HCT116 (cell line): ENCODE data around the gene KCNMB2. TPM values are rescaled to one million over a fixed set of nuclear protein-coding genes. Genes with fewer than 3 reads are reported as not detected.

Source experiments
- ATAC-seq: fragments of 200-7000 bp; cut with Tn5 transposase; 2 replicates; pipeline ENCODE4 v1.9.1; 2020; ENCODE audit warnings: mild to moderate bottlenecking, moderate library complexity
- BruUV-seq: library from RNA; stranded (reverse); fragments of 400-500 nt; replicated peaks from 2 replicates; lab custom pipeline; 2021; lab: Mats Ljungman, UMichigan
- CTCF ChIA-PET: fragments of 300-600 bp; sonication (Branson Sonifier 250); formaldehyde crosslinking; loops from one replicate; lab custom pipeline; 2021; ENCODE audit warnings: antibody characterized with exemption; lab: Charles Lee
- POLR2A ChIA-PET: fragments of 300-600, 350-600 bp; sonication (Branson Sonifier 250); formaldehyde crosslinking; loops from one replicate; lab custom pipeline; 2021; ENCODE audit warnings: antibody characterized with exemption; lab: Charles Lee
- RAD21 ChIA-PET, 2 experiments: fragments of 300-600 bp; sonication (Branson Sonifier 250); formaldehyde crosslinking; loops; one replicate each; lab custom pipeline; 2023; ENCODE audit warnings: low total read pairs in 2 of 2; ENCODE audit not compliant: uncharacterized antibody in 2 of 2, unreplicated experiment in 2 of 2, low non-redundant PET in 1 of 2; lab: Charles Lee
- DNase-seq: peaks from one replicate; pipeline ENCODE4 v3.0.0-alpha.2; 2010; ENCODE audit warnings: low read depth, low spot score
- H2AFZ ChIP-seq: fragments of 200-600 bp; shearing (Covaris generic), sonication (generic); 2 replicates; pipeline ENCODE4 v1.6.1; 2017; ENCODE audit warnings: low read depth, mixed run types, mixed read lengths, antibody characterized with exemption, low read length; ENCODE audit not compliant: poor library complexity, severe bottlenecking
- H3K27ac ChIP-seq: 2 replicates; pipeline ENCODE4 v1.5.1; 2012; ENCODE audit warnings: low read depth, low read length
- H3K27me3 ChIP-seq: fragments of 200-600 bp; sonication (generic); 2 replicates; pipeline ENCODE4 v1.6.1; 2016; ENCODE audit warnings: mixed run types, low read length, mixed read lengths; ENCODE audit not compliant: insufficient read depth
- H3K36me3 ChIP-seq, 2 experiments: fragments of 200-500 bp in 1 of 2; fragments of 200-600 bp in 1 of 2; sonication (Bioruptor generic) in 1 of 2; sonication (generic) in 1 of 2; 2 replicates each; pipeline versions ENCODE4 v1.5.1 to v1.6.1; 2014 to 2016; ENCODE audit warnings: low read length in 2 of 2, inconsistent platforms in 1 of 2, mixed read lengths in 1 of 2, mixed run types in 1 of 2; ENCODE audit not compliant: insufficient read depth in 2 of 2, control insufficient read depth in 1 of 2
- H3K4me1 ChIP-seq, 2 experiments: fragments of 200-600 bp in 1 of 2; sonication (generic) in 1 of 2; 2 replicates each; pipeline versions ENCODE4 v1.5.1 to v1.6.1; 2012 to 2017; ENCODE audit warnings: low read length in 2 of 2, inconsistent platforms in 1 of 2, mild to moderate bottlenecking in 1 of 2, mixed read lengths in 1 of 2, mixed run types in 1 of 2, moderate library complexity in 1 of 2; ENCODE audit not compliant: insufficient read depth in 2 of 2, control insufficient read depth in 1 of 2
- H3K4me2 ChIP-seq: fragments of 200-600 bp; sonication (generic); 2 replicates; pipeline ENCODE4 v1.6.1; 2017; ENCODE audit warnings: mixed run types, low read length, mixed read lengths
- H3K4me3 ChIP-seq, 2 experiments: fragments of 200-600 bp in 1 of 2; sonication (generic) in 1 of 2; replicated peaks in 1 of 2; 2 replicates each; pipeline ENCODE4 v1.5.1; 2011 to 2016; ENCODE audit warnings: low read length in 2 of 2, control low read depth in 1 of 2, low read depth in 1 of 2, mild to moderate bottlenecking in 1 of 2, mixed read lengths in 1 of 2, mixed run types in 1 of 2
- H3K79me2 ChIP-seq: fragments of 200-600 bp; sonication (generic); 2 replicates; pipeline ENCODE4 v1.6.1; 2017; ENCODE audit warnings: mild to moderate bottlenecking, mixed run types, low read length, moderate library complexity, mixed read lengths; ENCODE audit not compliant: insufficient read depth
- H3K9ac ChIP-seq: fragments of 200-600 bp; sonication (generic); 2 replicates; pipeline ENCODE4 v1.6.1; 2016; ENCODE audit warnings: low read length, mixed read lengths
- H3K9me2 ChIP-seq: fragments of 200-600 bp; sonication (generic), shearing (Covaris generic); 2 replicates; pipeline ENCODE4 v1.6.1; 2017; ENCODE audit warnings: mixed run types, mild to moderate bottlenecking, moderate library complexity; ENCODE audit not compliant: insufficient read depth
- H3K9me3 ChIP-seq, 2 experiments: fragments of 200-500 bp in 1 of 2; fragments of 200-600 bp in 1 of 2; sonication (Bioruptor generic) in 1 of 2; sonication (generic) in 1 of 2; 2 replicates each; pipeline ENCODE4 v1.6.1; 2014 to 2017; ENCODE audit warnings: low read length in 2 of 2, mixed read lengths in 2 of 2, inconsistent platforms in 1 of 2, low read depth in 1 of 2, mild to moderate bottlenecking in 1 of 2, mixed run types in 1 of 2, moderate library complexity in 1 of 2; ENCODE audit not compliant: control insufficient read depth in 1 of 2, insufficient read depth in 1 of 2
- H4K20me1 ChIP-seq: fragments of 200-600 bp; sonication (generic), shearing (Covaris generic); 2 replicates; pipeline ENCODE4 v1.6.1; 2017; ENCODE audit warnings: mixed run types, mild to moderate bottlenecking, moderate library complexity; ENCODE audit not compliant: insufficient read depth
- CEBPB ChIP-seq: IDR thresholded peaks from 2 replicates; pipeline ENCODE4 v1.6.1; 2012; ENCODE audit warnings: low read depth
- EZH2 ChIP-seq: fragments of 200-600 bp; sonication (generic); IDR thresholded peaks from 2 replicates; pipeline ENCODE4 v1.6.1; 2017; ENCODE audit warnings: antibody characterized with exemption, mixed run types
- FOSL1 ChIP-seq: IDR thresholded peaks from 2 replicates; pipeline ENCODE4 v1.6.1; 2012; ENCODE audit warnings: low read depth
- RAD21 ChIP-seq: IDR thresholded peaks from 2 replicates; pipeline ENCODE4 v1.6.1; 2012; ENCODE audit warnings: low read depth, mild to moderate bottlenecking
- SIN3A ChIP-seq: IDR thresholded peaks from 2 replicates; pipeline ENCODE4 v1.6.1; 2012; ENCODE audit warnings: low read depth
- SRF ChIP-seq: IDR thresholded peaks from 2 replicates; pipeline ENCODE4 v1.6.1; 2012; ENCODE audit warnings: low read depth
- TCF7L2 ChIP-seq: IDR thresholded peaks from 2 replicates; pipeline ENCODE4 v1.7.0; 2011; ENCODE audit warnings: borderline replicate concordance, inconsistent platforms; ENCODE audit not compliant: insufficient read depth, insufficient read length; ENCODE audit errors: extremely low read depth
- ZNF274 ChIP-seq: fragments of 200-500 bp; sonication (Bioruptor generic); IDR thresholded peaks from 2 replicates; pipeline ENCODE4 v1.6.1; 2014; ENCODE audit warnings: mild to moderate bottlenecking, low read depth, low read length, inconsistent platforms
- intact Hi-C: fragments of 100-400 bp; cut with micrococcal nuclease; formaldehyde crosslinking; loops from 2 replicates; pipeline ENCODE4 v1.10.0; 2022
- total RNA-seq: library from RNA; stranded (reverse); gene quantifications from one replicate; pipeline ENCODE4 v1.2.1, GENCODE V29; 2021; ENCODE audit not compliant: unreplicated experiment
- TF ChIP-seq, protein P1 (sequence below): IDR thresholded peaks from 2 replicates; pipeline ENCODE4 v1.6.1; 2011; ENCODE audit warnings: mild to moderate bottlenecking, low read length, moderate library complexity; ENCODE audit not compliant: insufficient replicate concordance; ENCODE audit errors: extremely low read depth
- TF ChIP-seq, protein P2 (sequence below): IDR thresholded peaks from 2 replicates; pipeline ENCODE4 v1.6.1; 2012; ENCODE audit warnings: low read depth

Gene KCNMB2
- total RNA-seq, 1 experiment from 2014 or later: not detected

- Histone ChIP-seq H3K4me2 (no peak overlapping the region), H3K79me2 (no peaks in the 10 kb centered on the region), H3K9ac (no peak overlapping the region), H3K4me3 (no peak overlapping the region), H3K27me3 (no peaks in the 10 kb centered on the region), H2AFZ (no peak overlapping the region), H3K9me3 (no peaks in the 10 kb centered on the region), H4K20me1 (no peaks in the 10 kb centered on the region; the same call in 1 of the 2 replicates), H3K9me2 (no peaks in the 10 kb centered on the region), H3K36me3 (no peaks in the 10 kb centered on the region), H3K27ac (no peak overlapping the region), H3K4me1 (no peaks in the 10 kb centered on the region)
- DNase-seq (no peak), ATAC-seq (no peak)
- ChIA-PET RAD21 (no interaction called here), POLR2A (no interaction called here), CTCF (no interaction called here)
- intact Hi-C loops: no loop called here
- no TSS peak for BruUV-seq
- TF ChIP-seq, protein P1, sequence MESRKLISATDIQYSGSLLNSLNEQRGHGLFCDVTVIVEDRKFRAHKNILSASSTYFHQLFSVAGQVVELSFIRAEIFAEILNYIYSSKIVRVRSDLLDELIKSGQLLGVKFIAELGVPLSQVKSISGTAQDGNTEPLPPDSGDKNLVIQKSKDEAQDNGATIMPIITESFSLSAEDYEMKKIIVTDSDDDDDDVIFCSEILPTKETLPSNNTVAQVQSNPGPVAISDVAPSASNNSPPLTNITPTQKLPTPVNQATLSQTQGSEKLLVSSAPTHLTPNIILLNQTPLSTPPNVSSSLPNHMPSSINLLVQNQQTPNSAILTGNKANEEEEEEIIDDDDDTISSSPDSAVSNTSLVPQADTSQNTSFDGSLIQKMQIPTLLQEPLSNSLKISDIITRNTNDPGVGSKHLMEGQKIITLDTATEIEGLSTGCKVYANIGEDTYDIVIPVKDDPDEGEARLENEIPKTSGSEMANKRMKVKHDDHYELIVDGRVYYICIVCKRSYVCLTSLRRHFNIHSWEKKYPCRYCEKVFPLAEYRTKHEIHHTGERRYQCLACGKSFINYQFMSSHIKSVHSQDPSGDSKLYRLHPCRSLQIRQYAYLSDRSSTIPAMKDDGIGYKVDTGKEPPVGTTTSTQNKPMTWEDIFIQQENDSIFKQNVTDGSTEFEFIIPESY: no peak
- no peak for TF ChIP-seq CEBPB
- TF ChIP-seq RAD21: no peak
- no peak for TF ChIP-seq ZNF274
- TF ChIP-seq SRF: no peak
- no peak for TF ChIP-seq FOSL1
- TF ChIP-seq SIN3A: no peak
- no peak for TF ChIP-seq TCF7L2
- TF ChIP-seq, protein P2, sequence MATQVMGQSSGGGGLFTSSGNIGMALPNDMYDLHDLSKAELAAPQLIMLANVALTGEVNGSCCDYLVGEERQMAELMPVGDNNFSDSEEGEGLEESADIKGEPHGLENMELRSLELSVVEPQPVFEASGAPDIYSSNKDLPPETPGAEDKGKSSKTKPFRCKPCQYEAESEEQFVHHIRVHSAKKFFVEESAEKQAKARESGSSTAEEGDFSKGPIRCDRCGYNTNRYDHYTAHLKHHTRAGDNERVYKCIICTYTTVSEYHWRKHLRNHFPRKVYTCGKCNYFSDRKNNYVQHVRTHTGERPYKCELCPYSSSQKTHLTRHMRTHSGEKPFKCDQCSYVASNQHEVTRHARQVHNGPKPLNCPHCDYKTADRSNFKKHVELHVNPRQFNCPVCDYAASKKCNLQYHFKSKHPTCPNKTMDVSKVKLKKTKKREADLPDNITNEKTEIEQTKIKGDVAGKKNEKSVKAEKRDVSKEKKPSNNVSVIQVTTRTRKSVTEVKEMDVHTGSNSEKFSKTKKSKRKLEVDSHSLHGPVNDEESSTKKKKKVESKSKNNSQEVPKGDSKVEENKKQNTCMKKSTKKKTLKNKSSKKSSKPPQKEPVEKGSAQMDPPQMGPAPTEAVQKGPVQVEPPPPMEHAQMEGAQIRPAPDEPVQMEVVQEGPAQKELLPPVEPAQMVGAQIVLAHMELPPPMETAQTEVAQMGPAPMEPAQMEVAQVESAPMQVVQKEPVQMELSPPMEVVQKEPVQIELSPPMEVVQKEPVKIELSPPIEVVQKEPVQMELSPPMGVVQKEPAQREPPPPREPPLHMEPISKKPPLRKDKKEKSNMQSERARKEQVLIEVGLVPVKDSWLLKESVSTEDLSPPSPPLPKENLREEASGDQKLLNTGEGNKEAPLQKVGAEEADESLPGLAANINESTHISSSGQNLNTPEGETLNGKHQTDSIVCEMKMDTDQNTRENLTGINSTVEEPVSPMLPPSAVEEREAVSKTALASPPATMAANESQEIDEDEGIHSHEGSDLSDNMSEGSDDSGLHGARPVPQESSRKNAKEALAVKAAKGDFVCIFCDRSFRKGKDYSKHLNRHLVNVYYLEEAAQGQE: no peak
- no peak for TF ChIP-seq EZH2
Measured at GRCh38 chr3:178804606-178805005, 268.4 kb downstream of the KCNMB2 start.
